Measurements from ENCODE around the gene YIPF6.
"Not testable (repeated sequence)": the region's sequence is repeated elsewhere in the genome, so short reads cannot be mapped to it uniquely, and the experiment has no call there.

The YIPF6 gene

DNA sequence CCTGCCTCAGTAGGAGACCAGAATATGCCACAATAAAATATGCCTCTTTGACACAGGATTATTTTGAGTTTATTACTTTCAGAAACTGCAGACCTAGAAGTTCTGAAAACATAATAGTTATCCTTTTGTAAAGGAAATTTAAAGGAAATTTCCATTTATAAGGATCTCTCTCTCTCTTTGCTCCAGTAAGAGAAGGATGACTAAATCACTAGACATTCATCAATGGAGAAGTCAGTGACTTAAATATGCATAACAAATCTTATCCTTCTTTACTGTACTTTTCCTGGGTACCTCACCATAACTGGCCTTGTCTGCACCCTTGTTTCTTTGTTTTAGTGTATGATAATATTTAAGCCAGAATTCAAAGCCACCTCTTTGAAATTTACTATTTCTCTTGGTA lies 37.3 kb upstream of the YIPF6 start:
- H3K27me3 ChIP-seq (replicated peaks; ENCODE audit: control insufficient read depth, insufficient read depth, low read length): no peaks in the 10 kb centered on the region
- no peak overlapping the region for H3K4me3 ChIP-seq (replicated peaks; ENCODE audit: low read depth, low read length)
- no peak for DNase-seq (ENCODE audit: extremely low read depth, insufficient read length)
- H3K36me3 ChIP-seq (ENCODE audit: control insufficient read depth, insufficient read depth, low read length): no peaks in the 10 kb centered on the region
- TF ChIP-seq, protein P1, sequence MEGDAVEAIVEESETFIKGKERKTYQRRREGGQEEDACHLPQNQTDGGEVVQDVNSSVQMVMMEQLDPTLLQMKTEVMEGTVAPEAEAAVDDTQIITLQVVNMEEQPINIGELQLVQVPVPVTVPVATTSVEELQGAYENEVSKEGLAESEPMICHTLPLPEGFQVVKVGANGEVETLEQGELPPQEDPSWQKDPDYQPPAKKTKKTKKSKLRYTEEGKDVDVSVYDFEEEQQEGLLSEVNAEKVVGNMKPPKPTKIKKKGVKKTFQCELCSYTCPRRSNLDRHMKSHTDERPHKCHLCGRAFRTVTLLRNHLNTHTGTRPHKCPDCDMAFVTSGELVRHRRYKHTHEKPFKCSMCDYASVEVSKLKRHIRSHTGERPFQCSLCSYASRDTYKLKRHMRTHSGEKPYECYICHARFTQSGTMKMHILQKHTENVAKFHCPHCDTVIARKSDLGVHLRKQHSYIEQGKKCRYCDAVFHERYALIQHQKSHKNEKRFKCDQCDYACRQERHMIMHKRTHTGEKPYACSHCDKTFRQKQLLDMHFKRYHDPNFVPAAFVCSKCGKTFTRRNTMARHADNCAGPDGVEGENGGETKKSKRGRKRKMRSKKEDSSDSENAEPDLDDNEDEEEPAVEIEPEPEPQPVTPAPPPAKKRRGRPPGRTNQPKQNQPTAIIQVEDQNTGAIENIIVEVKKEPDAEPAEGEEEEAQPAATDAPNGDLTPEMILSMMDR (IDR thresholded peaks at IDR 0.05; ENCODE audit: insufficient read depth, low read length, poor library complexity, severe bottlenecking): no peak

DNA sequence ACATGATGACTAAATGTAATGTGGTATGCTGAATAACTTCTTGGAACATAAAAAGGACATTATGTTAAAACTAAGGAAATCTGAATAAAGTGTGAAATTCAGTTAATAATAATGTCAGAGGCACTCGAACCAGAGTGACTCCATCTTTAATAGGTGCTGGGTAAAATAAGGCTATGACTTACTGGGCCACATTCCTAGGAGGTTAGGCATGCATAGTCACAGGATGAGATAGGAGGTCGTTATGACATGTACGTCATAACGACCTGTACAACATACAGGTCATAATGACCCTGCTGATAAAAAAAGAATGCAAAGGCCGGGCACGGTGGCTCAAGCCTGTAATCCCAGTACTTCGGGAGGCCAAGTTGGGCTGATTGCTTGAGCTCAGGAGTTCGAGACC lies 36.7 kb upstream of the YIPF6 start:
- no peak overlapping the region for H3K4me3 ChIP-seq (replicated peaks; ENCODE audit: low read depth, low read length)
- TF ChIP-seq, protein P1 (IDR thresholded peaks at IDR 0.05; ENCODE audit: insufficient read depth, low read length, poor library complexity, severe bottlenecking): no peak
- H3K27me3 ChIP-seq (replicated peaks; ENCODE audit: control insufficient read depth, insufficient read depth, low read length): no peaks in the 10 kb centered on the region
- DNase-seq (ENCODE audit: extremely low read depth, insufficient read length): no peak
- no peaks in the 10 kb centered on the region for H3K36me3 ChIP-seq (ENCODE audit: control insufficient read depth, insufficient read depth, low read length)

DNA sequence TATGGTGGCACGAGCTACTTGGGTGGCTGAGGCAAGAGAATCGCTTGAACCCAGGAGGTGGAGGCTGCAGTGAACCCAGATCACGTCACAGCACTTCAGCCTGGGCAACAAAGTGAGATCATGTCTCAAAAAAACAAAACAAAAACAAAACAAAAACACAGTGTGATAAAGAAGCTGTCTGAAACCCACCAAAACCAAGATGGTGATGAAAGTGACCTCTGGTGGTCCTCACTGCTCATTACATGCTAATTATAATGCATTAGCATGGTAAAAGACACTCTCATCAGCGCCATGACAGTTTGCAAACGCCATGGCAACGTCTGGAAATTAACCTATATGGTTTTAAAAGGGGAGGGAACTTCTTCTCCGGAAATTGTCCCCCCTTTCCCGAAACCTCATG lies 36.2 kb upstream of the YIPF6 start:
- Histone ChIP-seq H3K36me3 (ENCODE audit: control insufficient read depth, insufficient read depth, low read length) (no peaks in the 10 kb centered on the region), H3K27me3 (replicated peaks; ENCODE audit: control insufficient read depth, insufficient read depth, low read length) (no peaks in the 10 kb centered on the region), H3K4me3 (replicated peaks; ENCODE audit: low read depth, low read length) (no peak overlapping the region)
- TF ChIP-seq, protein P1 (IDR thresholded peaks at IDR 0.05; ENCODE audit: insufficient read depth, low read length, poor library complexity, severe bottlenecking): peak; percentile 54
- DNase-seq (ENCODE audit: extremely low read depth, insufficient read length): no peak

DNA sequence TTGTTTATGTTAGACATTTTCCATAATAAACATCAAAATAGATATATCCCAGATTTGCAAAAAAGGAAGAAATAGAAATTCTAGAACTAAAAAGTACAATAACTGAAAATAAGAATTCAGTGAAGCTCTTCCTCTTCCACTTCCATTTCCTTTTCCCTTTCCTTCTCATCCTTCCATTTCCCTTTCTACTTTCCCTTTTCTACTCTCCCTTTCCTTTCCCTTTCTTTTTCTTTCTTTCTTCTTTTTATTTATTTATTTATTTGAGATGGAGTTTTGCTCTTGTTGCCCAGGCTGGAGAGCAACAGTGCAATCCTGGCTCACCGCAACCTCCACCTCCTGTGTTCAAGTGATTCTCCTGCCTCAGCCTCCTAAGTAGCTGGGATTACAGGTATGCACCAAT lies 35.0 kb upstream of the YIPF6 start:
- Histone ChIP-seq H3K36me3 (ENCODE audit: control insufficient read depth, insufficient read depth, low read length) (no peaks in the 10 kb centered on the region), H3K27me3 (replicated peaks; ENCODE audit: control insufficient read depth, insufficient read depth, low read length) (no peaks in the 10 kb centered on the region)
- TF ChIP-seq, protein P1 (IDR thresholded peaks at IDR 0.05; ENCODE audit: insufficient read depth, low read length, poor library complexity, severe bottlenecking): no peak

DNA sequence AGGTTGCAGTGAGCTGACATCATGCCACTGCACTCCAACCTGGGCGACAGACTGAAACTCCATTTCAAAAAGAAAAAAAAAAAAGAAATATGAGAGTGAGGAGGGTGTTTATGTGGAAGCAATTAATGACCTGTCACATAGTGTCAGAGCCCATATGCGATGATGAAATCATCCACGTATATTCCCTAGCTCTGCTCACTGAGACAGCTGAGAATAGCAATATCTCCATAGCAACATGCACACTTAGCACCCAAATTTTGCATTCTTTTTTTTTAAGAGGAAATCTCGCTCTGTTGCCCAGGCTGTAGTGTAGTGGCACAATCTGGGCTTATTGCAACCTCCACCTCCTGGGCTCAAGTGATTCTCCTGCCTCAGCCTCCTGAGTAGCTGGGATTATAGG lies 34.1 kb upstream of the YIPF6 start:
- Histone ChIP-seq H3K27me3 (replicated peaks; ENCODE audit: control insufficient read depth, insufficient read depth, low read length) (no peaks in the 10 kb centered on the region), H3K4me3 (replicated peaks; ENCODE audit: low read depth, low read length) (no peak overlapping the region), H3K36me3 (ENCODE audit: control insufficient read depth, insufficient read depth, low read length) (no peaks in the 10 kb centered on the region)
- no peak for DNase-seq (ENCODE audit: extremely low read depth, insufficient read length)
- TF ChIP-seq, protein P1 (IDR thresholded peaks at IDR 0.05; ENCODE audit: insufficient read depth, low read length, poor library complexity, severe bottlenecking): no peak

More for the DNA sequence above, 35.0 kb upstream of the YIPF6 start:
- no peak for DNase-seq (ENCODE audit: extremely low read depth, insufficient read length)
- H3K4me3 ChIP-seq (replicated peaks; ENCODE audit: low read depth, low read length): no peak overlapping the region

DNA sequence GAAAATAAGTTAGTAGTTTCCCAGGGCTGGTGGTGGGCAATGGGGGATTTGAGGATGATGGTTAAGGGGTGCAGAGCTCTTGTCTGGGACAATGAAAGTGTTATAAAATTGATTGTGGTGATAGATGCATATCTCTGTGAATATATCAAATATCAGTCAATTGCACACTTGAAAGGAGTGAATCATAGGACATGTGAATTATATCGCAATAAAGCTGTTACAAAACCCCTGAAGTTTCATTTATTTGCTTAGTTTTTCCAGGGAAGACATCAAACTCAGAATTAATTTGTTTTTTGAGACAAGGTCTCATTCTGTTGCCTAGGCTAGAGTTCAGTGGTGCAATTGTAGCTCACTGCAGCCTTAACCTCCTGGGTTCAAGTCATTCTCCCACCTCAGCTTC lies 17.9 kb upstream of the YIPF6 start:
- Histone ChIP-seq H3K27me3 (replicated peaks; ENCODE audit: control insufficient read depth, insufficient read depth, low read length) (no peaks in the 10 kb centered on the region), H3K4me3 (replicated peaks; ENCODE audit: low read depth, low read length) (no peak overlapping the region), H3K36me3 (ENCODE audit: control insufficient read depth, insufficient read depth, low read length) (no peaks in the 10 kb centered on the region)
- TF ChIP-seq, protein P1 (IDR thresholded peaks at IDR 0.05; ENCODE audit: insufficient read depth, low read length, poor library complexity, severe bottlenecking): no peak
- no peak for DNase-seq (ENCODE audit: extremely low read depth, insufficient read length)

DNA sequence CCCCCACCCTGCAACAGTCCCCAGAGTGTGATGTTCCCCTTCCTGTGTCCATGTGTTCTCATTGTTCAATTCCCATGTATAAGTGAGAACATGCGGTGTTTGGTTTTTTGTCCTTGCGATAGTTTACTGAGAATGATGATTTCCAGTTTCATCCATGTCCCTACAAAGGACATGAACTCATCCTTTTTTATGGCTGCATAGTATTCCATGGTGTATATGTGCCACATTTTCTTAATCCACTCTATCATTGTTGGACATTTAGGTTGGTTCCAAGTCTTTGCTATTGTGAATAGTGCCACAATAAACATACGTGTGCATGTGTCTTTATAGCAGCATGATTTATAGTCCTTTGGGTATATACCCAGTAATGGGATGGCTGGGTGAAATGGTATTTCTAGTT lies 12.7 kb upstream of the YIPF6 start:
- H3K27me3 ChIP-seq (replicated peaks; ENCODE audit: control insufficient read depth, insufficient read depth, low read length); DNase-seq (ENCODE audit: extremely low read depth, insufficient read length); H3K36me3 ChIP-seq (ENCODE audit: control insufficient read depth, insufficient read depth, low read length): not testable (repeated sequence)

More for the DNA sequence above, 12.7 kb upstream of the YIPF6 start:
- H3K4me3 ChIP-seq (replicated peaks; ENCODE audit: low read depth, low read length): not testable (repeated sequence)
